ENCODE data around the gene PGM1. TPM values are rescaled to one million over a fixed set of nuclear protein-coding genes. Genes with fewer than 3 reads are reported as not detected.
A peak's percentile ranks its signal among the peaks of the same experiment; 100 is the strongest.

Gene PGM1
- total RNA-seq, 1 donor from 2014 or later = 47.3 TPM

DNA sequence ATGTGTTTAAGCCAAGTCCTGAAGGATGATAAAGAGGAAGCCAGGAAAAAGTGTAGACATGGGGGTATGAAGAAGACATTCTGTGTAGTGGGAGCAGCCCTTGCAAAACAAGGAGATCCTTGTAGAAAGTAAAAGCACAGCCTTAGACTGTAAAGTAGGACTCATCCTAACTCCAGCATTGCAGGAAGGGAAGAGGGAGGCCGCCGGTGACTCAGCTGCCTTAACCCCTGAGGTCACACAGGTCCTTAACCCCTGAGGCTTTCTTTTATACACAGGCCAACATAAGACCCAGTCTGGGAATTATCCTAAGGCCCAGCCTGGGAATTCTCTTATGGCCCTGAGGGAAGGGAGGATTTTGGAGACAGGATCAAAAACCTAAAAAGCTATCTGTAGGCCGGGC lies 18.0 kb downstream of the PGM1 start:
- no peaks in the 10 kb centered on the region for H3K9me3 Mint-ChIP-seq
- intact Hi-C loops (cut with micrococcal nuclease) = loop anchor here (10.0 kb wide), 1 partner anchor 164 kb away; the partner anchor contains the start of gene ROR1
- no peak for DNase-seq
- H3K27me3 Mint-ChIP-seq = no peaks in the 10 kb centered on the region
- no peaks in the 10 kb centered on the region for H3K36me3 Mint-ChIP-seq (ENCODE audit: low read depth)
- peaks cover 8% of the 10 kb centered on the region for H3K4me1 Mint-ChIP-seq
- H3K27ac Mint-ChIP-seq = no peak overlapping the region
- no peak overlapping the region for H3K4me3 Mint-ChIP-seq

DNA sequence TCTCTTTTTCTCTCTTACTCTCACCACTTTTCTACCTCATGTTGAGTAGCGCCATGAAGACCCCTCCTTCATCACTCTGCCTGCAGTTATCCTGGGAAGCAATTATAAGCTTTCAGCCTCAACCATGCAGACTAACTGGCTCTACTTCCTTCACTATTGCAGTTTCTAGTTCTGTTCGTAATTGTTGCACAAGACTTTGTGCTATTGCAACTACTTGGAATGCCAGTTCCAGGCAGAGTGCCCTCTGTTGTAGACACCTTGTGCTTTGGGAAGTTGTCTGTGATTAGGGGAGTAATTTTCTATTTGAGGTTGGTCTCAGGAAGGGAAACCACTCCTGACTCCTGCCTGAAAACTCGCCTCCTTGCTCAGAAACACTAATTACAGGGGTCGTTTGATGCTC lies 19.4 kb downstream of the PGM1 start:
- Mint-ChIP-seq H3K27ac (no peak overlapping the region), H3K4me3 (no peak overlapping the region), H3K9me3 (no peaks in the 10 kb centered on the region), H3K36me3 (ENCODE audit: low read depth) (no peaks in the 10 kb centered on the region), H3K4me1 (peaks cover 8% of the 10 kb centered on the region), H3K27me3 (no peaks in the 10 kb centered on the region)
- no peak for DNase-seq
- intact Hi-C loops (cut with micrococcal nuclease) = loop anchor here (10.0 kb wide), 1 partner anchor 162 kb away; the partner anchor contains the start of gene ROR1

DNA sequence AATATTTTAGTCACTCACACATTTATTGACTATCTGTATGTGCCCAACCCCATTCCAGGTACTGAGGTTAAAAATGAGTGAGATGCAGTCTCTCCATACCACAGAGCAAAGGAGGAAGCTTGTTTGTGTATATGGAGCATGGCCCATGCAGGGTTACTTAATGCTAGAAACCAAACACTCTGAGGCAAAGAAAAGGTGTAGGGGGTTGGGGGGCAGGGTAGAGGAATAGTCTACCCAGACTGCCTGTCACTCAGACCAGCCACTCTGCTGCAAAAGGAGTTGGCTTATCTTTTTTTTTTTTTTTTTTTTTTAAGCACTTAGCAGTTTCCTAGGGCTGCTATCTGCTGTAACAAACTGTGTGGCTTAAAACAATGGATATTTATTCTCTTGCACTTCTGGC lies 19.8 kb downstream of the PGM1 start:
- no peak for DNase-seq
- intact Hi-C loops (cut with micrococcal nuclease) = loop anchor here (10.0 kb wide), 1 partner anchor 162 kb away; the partner anchor contains the start of gene ROR1
- H3K36me3 Mint-ChIP-seq (ENCODE audit: low read depth) = no peaks in the 10 kb centered on the region
- peaks cover 10% of the 10 kb centered on the region for H3K4me1 Mint-ChIP-seq
- no peak overlapping the region for H3K27ac Mint-ChIP-seq
- H3K9me3 Mint-ChIP-seq = no peaks in the 10 kb centered on the region
- H3K4me3 Mint-ChIP-seq = no peak overlapping the region
- H3K27me3 Mint-ChIP-seq = no peaks in the 10 kb centered on the region

DNA sequence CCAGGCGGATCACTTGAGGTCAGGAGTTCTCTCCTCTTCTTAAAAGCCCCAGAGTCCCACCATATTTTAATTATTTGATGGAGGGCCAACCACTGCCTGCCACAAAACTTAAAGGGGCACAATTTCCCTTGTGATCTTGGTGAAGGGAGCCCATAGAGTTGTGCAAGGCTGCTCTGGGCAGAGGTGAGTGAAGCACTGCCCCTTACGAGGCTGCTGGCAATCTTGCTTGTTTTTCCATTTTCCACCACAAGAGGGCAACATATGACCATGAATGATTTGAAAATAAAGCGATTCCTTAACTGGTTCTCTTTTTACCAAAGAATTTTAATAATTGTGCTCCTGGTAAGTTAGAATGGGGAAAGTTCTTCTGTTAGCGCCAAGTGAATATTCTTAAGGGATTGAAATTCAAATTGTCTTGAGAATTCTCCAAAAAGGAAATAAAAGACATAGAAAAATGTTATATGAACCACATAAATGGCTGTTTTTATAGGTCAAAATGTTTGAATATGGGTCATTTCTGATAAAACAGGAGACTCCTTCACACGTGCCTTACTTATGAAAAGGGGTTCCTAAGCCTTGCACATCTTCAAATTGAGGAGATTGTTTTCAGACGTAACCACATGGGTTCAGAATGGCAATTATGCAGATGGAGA lies 22.7 kb downstream of the PGM1 start:
- H3K4me1 Mint-ChIP-seq = peaks cover 7% of the 10 kb centered on the region
- H3K27ac Mint-ChIP-seq = no peak overlapping the region
- no peaks in the 10 kb centered on the region for H3K27me3 Mint-ChIP-seq
- DNase-seq = peak; percentile 92
- no peaks in the 10 kb centered on the region for H3K9me3 Mint-ChIP-seq
- H3K36me3 Mint-ChIP-seq (ENCODE audit: low read depth) = no peaks in the 10 kb centered on the region
- intact Hi-C loops (cut with micrococcal nuclease) = loop anchor here (1.0 to 10.0 kb wide), 5 partner anchors 76 to 627 kb away; partner anchors contain the start of gene ROR1
- H3K4me3 Mint-ChIP-seq = no peak overlapping the region

DNA sequence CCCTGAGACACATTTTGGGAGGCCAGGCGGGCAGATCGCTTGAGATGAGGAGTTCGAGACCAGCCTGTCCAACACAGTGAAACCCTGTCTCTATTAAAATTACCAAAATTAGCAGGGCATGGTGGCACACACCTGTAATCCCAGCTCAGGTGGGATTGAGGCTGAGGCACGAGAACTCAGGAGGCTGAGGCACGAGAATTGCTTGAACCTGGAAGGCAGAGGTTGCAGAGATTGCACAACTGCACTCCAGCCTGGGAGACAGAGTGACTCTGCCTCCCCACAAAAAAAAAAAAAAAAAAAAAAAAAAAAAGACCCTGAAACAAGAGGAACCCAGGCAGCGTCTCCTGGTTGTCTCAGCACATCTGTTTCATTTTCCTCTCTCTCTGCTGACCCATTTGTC lies 24.2 kb downstream of the PGM1 start:
- H3K4me3 Mint-ChIP-seq = no peak overlapping the region
- H3K36me3 Mint-ChIP-seq (ENCODE audit: low read depth) = no peaks in the 10 kb centered on the region
- H3K27me3 Mint-ChIP-seq = no peaks in the 10 kb centered on the region
- no peak overlapping the region for H3K27ac Mint-ChIP-seq
- intact Hi-C loops (cut with micrococcal nuclease) = loop anchor here (5.0 to 10.0 kb wide), 3 partner anchors 75 to 300 kb away; partner anchors contain the start of gene ROR1
- H3K4me1 Mint-ChIP-seq = peaks cover 5% of the 10 kb centered on the region
- no peak for DNase-seq
- no peaks in the 10 kb centered on the region for H3K9me3 Mint-ChIP-seq

DNA sequence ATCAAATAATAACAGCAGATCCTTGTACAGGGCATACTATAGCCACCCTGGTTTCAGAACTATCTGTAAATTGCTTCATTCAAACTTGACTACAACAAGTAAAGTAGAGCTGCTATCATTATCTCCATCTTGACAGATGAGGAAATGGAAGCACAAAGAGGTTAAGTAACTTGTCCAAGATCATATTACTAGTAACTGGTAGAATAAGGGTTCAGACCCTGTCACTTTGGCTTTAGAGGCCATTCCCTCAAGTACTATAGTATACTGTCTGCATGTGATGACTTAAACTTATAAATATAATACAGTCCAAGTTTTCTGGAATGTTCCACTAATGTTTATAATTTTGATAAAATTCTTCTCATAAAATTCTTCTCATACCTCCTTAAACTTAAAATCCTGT lies 24.8 kb downstream of the PGM1 start:
- Mint-ChIP-seq H3K4me1 (peaks cover 4% of the 10 kb centered on the region), H3K9me3 (no peaks in the 10 kb centered on the region), H3K4me3 (no peak overlapping the region), H3K27me3 (no peaks in the 10 kb centered on the region), H3K36me3 (ENCODE audit: low read depth) (no peaks in the 10 kb centered on the region), H3K27ac (no peak overlapping the region)
- no peak for DNase-seq
- intact Hi-C loops (cut with micrococcal nuclease) = loop anchor here (5.0 to 10.0 kb wide), 3 partner anchors 74 to 299 kb away; partner anchors contain the start of gene ROR1

DNA sequence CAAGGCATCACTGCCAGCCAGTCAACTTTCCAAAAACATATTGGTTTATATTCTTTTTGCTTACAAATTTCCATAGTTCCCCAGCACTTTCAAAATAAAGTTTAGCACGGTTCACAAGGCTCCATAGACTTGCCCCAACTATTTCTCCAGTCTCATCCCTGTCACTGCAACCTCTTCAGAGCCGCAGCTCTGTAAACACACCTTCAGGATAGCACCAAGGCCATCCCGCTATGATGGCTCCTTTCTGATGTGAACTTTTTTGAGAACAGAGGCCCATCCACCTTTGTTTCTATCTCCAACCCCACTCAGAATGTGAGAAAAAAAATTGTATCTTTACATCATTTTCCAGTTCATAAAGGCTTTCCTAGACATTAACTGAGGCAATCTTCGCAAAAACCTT lies 26.3 kb downstream of the PGM1 start:
- Mint-ChIP-seq H3K4me1 (peaks cover 4% of the 10 kb centered on the region), H3K4me3 (no peak overlapping the region), H3K9me3 (no peaks in the 10 kb centered on the region), H3K27ac (no peak overlapping the region), H3K36me3 (ENCODE audit: low read depth) (no peaks in the 10 kb centered on the region), H3K27me3 (no peaks in the 10 kb centered on the region)
- intact Hi-C loops (cut with micrococcal nuclease) = loop anchor here (5.0 to 10.0 kb wide), 3 partner anchors 73 to 298 kb away; partner anchors contain the start of gene ROR1
- no peak for DNase-seq

DNA sequence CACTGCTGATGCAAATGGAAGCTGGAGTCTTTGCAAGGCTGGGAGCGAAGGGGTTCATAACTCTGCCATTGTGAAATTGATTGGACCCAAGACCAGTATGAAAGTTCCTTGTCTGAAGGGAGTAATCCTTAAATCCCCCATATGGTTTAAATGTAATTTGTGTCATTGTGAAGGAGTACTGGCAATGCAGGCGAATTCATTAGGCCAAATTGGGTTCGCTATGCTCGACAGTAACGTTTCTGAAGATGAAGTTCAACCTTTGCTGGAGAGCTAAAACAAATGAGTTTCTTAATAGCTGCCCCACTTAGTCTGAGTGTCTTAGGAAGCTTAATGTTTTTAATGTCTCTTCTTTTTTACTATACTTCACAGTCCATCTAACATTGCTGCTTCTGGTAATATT lies 27.5 kb downstream of the PGM1 start:
- DNase-seq = no peak
- H3K27me3 Mint-ChIP-seq = no peaks in the 10 kb centered on the region
- H3K4me1 Mint-ChIP-seq = peaks cover 4% of the 10 kb centered on the region
- no peaks in the 10 kb centered on the region for H3K36me3 Mint-ChIP-seq (ENCODE audit: low read depth)
- intact Hi-C loops (cut with micrococcal nuclease) = no loop called here
- no peak overlapping the region for H3K4me3 Mint-ChIP-seq
- no peaks in the 10 kb centered on the region for H3K9me3 Mint-ChIP-seq
- no peak overlapping the region for H3K27ac Mint-ChIP-seq

DNA sequence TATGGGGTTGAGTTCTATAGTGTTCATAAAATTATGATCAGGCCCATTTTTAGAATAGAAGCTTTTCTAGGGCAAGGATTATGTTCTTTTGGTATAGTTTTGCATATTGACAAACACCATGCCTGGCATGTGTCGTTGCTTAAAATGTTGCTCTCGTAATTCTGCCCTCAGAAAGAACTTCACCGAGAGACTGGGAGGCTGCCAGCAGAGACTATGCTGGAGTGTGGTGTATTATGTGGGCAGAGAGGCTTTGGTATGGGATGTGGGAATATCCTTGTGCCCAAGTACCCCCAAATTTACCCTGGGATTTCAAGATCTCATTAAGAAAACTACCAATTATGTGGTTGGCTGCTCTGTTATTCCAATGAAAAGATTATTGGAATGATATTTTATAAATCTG lies 27.9 kb downstream of the PGM1 start:
- peaks cover 6% of the 10 kb centered on the region for H3K4me1 Mint-ChIP-seq
- intact Hi-C loops (cut with micrococcal nuclease) = no loop called here
- H3K27ac Mint-ChIP-seq = no peak overlapping the region
- no peaks in the 10 kb centered on the region for H3K9me3 Mint-ChIP-seq
- no peaks in the 10 kb centered on the region for H3K27me3 Mint-ChIP-seq
- H3K4me3 Mint-ChIP-seq = no peak overlapping the region
- no peak for DNase-seq
- H3K36me3 Mint-ChIP-seq (ENCODE audit: low read depth) = no peaks in the 10 kb centered on the region

DNA sequence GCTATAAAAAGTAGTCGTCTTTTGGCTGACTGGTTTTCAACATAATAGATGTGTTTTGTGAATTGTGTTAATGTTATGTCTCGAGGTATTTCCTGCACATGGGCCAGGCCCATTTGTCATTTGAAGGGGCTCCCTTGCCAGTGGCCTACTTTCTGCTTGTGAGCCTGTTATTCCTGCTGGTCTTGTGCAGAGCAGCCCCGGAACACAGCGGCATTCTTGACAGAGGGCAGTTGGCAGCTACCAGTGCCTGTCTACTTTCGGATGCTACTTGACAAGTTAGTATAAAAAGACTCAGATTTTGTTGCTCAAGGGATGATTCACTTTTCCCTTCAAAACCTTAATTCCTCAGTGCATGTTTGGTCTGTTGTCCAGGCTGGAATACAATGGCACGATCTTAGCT lies 28.5 kb downstream of the PGM1 start:
- H3K9me3 Mint-ChIP-seq = no peaks in the 10 kb centered on the region
- no peaks in the 10 kb centered on the region for H3K36me3 Mint-ChIP-seq (ENCODE audit: low read depth)
- no peaks in the 10 kb centered on the region for H3K27me3 Mint-ChIP-seq
- DNase-seq = no peak
- no peak overlapping the region for H3K27ac Mint-ChIP-seq
- no peak overlapping the region for H3K4me3 Mint-ChIP-seq
- intact Hi-C loops (cut with micrococcal nuclease) = no loop called here
- peaks cover 9% of the 10 kb centered on the region for H3K4me1 Mint-ChIP-seq

DNA sequence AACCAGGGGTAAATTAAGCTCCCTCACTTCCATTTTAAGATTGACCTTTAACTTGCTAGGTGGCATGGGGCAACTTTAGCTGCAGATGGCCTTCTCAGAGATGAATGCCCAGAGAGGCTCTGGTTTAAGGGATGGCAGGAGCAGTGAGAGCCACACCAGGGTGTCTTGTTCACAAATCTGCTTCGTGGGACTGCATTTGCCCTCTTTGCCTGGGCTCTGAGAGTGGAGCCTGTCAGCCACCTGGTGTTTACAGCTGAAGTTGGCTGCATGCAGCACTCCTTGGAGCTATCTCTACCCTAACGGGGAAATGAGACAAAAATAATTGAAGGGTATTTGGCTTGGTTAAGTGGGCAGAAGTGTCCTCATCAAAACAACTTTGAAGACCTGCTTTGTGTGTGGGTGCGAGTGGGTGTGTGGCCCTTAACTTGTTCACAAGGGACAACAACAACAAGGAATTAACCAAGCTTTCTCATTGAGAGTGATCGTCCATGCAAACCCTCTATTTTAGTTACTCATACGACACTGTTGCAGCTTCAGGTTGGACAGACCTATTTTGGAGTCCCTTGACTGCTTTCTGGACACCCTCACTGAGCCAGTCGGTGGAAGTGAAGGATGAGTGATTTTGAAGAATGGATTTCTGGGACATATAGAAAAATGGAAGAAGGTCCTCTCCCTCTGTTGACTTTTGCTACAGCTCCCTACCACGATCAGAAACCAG lies 29.8 kb downstream of the PGM1 start:
- Mint-ChIP-seq H3K4me1 (peaks cover 10% of the 10 kb centered on the region), H3K27ac (no peak overlapping the region), H3K4me3 (no peak overlapping the region), H3K27me3 (no peaks in the 10 kb centered on the region), H3K36me3 (ENCODE audit: low read depth) (peaks cover 2% of the 10 kb centered on the region), H3K9me3 (no peaks in the 10 kb centered on the region)
- no peak for DNase-seq
- intact Hi-C loops (cut with micrococcal nuclease) = no loop called here

DNA sequence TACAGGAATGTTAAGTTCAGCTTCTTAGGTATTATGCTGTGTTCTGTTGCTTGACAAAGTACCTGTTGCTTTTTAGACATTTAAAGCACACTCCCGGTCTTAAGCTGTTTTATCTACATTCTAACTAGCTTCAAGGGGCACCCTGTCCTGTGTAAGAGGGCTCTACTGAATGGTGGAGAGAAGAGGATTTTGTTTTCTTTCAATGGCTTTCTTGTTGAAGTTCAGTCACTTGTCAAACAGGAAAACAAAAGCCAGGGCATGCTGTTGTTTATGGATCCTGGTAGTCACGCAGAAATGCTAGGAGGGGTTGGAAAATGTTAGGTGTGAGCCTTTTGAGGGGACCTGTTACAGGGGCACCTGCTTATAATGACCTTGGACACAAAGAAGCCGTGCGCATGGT lies 30.7 kb downstream of the PGM1 start:
- H3K9me3 Mint-ChIP-seq = no peaks in the 10 kb centered on the region
- no peak overlapping the region for H3K4me3 Mint-ChIP-seq
- DNase-seq = no peak
- H3K4me1 Mint-ChIP-seq = peaks cover 13% of the 10 kb centered on the region
- intact Hi-C loops (cut with micrococcal nuclease) = no loop called here
- no peak overlapping the region for H3K27ac Mint-ChIP-seq
- H3K36me3 Mint-ChIP-seq (ENCODE audit: low read depth) = peaks cover 4% of the 10 kb centered on the region
- H3K27me3 Mint-ChIP-seq = no peaks in the 10 kb centered on the region

DNA sequence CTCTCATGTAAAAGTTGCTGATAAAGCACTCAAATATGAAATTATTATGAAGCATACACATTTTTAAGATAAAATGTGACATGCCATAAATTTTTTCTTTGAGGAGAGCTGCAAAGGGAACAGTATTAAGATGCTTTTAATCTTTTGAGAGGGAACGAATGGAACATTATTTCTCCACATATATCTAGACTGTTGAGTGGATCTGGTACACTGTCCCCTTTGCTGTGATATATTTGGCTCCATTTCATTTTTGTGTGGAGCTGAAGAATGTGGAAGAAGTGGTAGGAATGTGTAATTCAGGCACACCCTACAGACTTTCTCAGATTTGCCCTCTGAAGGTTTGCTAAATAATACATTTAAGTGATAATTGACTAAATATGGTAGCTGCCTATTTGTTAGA lies 31.7 kb downstream of the PGM1 start:
- Mint-ChIP-seq H3K4me1 (peaks cover 13% of the 10 kb centered on the region), H3K36me3 (ENCODE audit: low read depth) (peaks cover 6% of the 10 kb centered on the region), H3K9me3 (no peaks in the 10 kb centered on the region), H3K27ac (no peak overlapping the region), H3K4me3 (no peak overlapping the region), H3K27me3 (no peaks in the 10 kb centered on the region)
- intact Hi-C loops (cut with micrococcal nuclease) = no loop called here
- no peak for DNase-seq

DNA sequence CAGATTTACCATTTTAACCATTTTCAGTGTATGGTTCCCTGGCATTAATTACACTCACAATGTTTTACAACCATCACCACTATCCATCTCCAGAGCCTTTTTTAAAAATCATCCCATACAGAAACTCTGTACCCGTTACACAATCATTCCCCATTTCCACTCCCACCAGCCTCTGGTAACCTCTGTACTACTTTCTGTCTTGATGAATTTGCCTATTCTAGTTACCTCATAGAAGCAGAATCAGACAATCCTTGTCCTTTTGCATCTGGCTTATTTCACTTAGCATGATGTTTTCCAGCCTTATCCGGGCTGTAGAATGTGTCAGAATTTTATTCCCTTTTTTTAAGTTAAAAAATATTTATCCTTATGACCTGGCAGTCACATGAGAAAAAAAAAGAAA lies 33.0 kb downstream of the PGM1 start:
- Mint-ChIP-seq H3K9me3 (no peaks in the 10 kb centered on the region), H3K4me1 (peaks cover 13% of the 10 kb centered on the region), H3K27ac (no peak overlapping the region), H3K36me3 (ENCODE audit: low read depth) (peaks cover 14% of the 10 kb centered on the region), H3K4me3 (no peak overlapping the region), H3K27me3 (no peaks in the 10 kb centered on the region)
- intact Hi-C loops (cut with micrococcal nuclease) = no loop called here
- no peak for DNase-seq

Measured in activated CD4-positive, alpha-beta T cell treated with anti-CD3 and anti-CD28 coated beads, Interleukin-2, amount 10 ng/mL, durations not matched to agents 24 days and 14 days (primary cell).